HL-60/S4 treated with retinoic acid at 250 ng/mL for 4 days and 3 days (cell line): Measurements from ENCODE around the gene PAX1.

Experiments used
- in situ Hi-C: fragments of 300-500 bp; cut with MboI; formaldehyde crosslinking; loops from 2 replicates; pipeline ENCODE4 v1.7.0; 2022; ENCODE audit warnings: low sequenced_read_pairs

The PAX1 gene

DNA sequence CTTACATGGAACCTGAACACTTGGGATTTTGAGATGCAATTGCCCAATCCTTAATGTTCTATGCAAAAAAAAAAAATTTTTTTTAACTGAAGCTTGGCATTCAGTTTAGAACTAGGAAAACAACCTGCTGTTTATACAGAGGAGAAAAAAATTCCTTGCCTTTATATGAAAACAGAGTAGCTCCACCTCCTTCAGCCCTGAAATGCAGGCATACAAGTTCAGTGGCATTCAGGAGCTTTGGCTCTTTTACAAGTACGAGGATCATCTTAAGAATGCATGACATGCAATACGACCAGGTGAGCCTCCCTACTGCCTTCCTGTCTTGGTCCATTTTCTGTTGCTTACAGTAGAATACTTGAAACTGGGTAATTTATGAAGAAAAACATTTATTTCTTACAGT, 20.4 kb downstream of the PAX1 start:
- in situ Hi-C loops, result no loop called here

GRCh38 chr20:21729316-21729715, 23.9 kb downstream of the PAX1 start:
- in situ Hi-C loops, result no loop called here

DNA sequence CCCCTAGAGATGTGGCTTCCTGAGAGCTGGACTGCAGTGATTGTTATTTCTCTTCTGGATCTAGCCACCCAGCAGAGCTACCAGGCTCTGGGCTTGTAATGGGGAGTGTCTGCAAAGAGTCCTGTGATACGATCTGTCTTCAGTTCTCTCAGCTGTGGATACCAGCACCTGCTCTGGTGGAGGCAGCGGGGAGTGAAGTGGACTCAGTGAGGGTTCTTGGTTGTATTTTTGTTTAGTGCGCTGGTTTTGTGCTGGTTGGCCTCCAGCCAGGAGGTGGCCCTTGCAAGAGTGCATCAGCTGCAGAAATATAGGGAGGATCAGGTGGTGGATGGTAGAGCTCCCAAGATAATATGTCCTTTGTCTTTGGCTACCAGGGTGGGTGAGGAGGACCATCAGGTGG, 33.7 kb downstream of the PAX1 start:
- in situ Hi-C loops, result no loop called here

DNA sequence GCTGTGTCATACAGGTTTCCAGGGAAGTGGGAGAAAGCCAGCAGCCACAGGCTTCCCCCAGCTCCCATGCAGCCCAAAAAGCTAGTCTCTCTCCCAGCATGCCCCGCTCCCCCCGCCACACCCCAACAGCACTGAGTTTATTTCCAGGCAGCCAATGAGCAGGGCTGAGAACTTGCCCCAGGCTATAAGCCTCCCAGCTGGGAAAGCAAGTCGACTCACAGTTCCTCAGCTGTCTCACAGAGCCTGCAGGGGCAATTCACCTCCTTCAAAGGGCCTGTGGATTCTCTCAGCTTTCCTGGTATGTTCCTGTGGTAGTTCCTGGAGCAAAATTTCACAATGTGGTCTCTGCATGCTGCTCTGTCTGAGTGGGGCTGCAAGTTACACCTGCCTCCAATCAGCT, 34.2 kb downstream of the PAX1 start:
- in situ Hi-C loops, result no loop called here

GRCh38 chr20:21741266-21741665, 35.8 kb downstream of the PAX1 start:
- in situ Hi-C loops, result no loop called here

DNA sequence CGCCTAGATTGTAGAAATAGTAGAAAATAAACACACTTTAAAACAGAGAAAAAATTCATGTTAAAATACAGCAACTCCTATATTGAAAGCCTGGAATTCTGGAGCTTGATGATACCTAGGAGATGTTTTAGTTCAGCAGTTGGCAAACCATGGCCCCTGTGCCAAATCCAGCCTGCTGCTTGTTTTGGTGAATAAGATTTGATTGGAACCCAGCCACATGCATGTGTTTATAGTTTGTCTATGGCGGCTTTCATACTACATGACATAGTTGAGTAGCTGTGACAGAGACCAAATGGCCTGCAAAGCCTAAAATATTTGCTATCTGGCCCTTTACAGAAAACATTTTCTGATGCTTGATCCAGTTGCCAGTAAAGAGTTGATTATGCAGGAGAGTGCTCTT, 57.2 kb downstream of the PAX1 start:
- in situ Hi-C loops, result no loop called here

DNA sequence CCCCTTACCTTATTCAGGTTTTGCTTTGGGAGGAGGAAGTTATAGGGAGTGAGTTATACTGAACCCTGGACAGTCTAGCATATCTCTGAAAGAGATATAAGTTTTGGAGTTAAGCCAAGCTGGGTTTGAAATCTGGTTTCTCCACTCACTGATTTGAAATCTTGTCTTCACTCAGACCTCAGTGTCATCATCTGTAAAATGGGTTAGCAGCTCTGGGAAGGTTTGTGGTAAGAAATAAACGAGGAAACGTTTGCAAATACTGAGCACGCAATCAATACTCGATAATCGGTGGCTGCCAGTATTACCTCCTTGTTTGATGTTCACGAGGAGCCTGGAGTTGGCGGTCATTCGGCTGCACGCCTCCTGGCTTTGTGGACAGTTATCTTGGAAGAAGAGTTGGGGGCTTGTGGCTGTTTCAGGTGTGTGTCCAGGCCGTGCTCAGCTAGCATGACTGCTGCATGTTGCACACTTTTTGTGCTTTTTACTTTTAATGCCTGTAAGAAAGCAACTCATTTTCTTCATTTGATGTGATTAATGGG, 61.8 kb downstream of the PAX1 start:
- in situ Hi-C loops, result no loop called here

DNA sequence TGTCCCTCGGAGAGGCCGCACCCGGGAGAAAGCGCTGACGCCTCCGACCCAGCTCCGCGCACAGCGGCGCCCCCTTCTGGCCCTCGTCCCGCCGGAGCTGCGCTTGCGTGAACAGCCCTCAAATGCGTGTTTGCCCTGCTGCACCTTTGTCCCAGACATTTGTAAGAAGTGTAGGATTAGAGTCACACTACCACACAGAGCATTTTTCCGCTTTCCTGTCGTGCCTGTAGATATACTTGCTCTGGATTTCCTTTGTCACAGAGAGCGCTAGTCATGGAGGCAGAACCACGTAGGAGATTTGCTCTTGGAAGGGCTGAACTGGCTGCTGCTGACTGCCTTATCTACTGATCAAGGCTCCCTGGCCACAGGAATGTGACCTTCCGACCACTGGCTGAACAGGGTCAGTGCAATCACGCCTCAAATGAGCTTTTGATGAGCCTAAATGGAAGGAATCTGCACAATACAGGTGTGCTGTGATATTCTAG, 62.3 kb downstream of the PAX1 start:
- in situ Hi-C loops, result no loop called here
